HepG2 (cell line): ENCODE measurements around the gene ADCY1. TPM values are rescaled to one million over a fixed set of nuclear protein-coding genes. Genes with fewer than 3 reads are reported as not detected.

Source experiments
- ATAC-seq: fragments of 200-7000 bp; cut with Tn5 transposase; 3 replicates; pipeline ENCODE4 v1.9.1; 2020; ENCODE audit warnings: mild to moderate bottlenecking, moderate library complexity
- BruUV-seq: library from RNA; stranded (reverse); fragments of 400-500 nt; replicated peaks from 2 replicates; lab custom pipeline; 2021; lab: Mats Ljungman, UMichigan
- CTCF ChIA-PET: fragments of 300-600 bp; formaldehyde crosslinking; extraction: SDS; loops from one replicate; lab custom pipeline; 2021; ENCODE audit warnings: low total read pairs, inconsistent platforms, low intra/inter-chr PET ratio; lab: Yijun Ruan, JAX
- POLR2A ChIA-PET: fragments of 350-600 bp; sonication (Branson Sonifier 250); formaldehyde crosslinking; loops from one replicate; lab custom pipeline; 2020; ENCODE audit warnings: antibody characterized with exemption, inconsistent platforms; lab: Yijun Ruan, JAX
- DNase-seq: peaks from one replicate; pipeline ENCODE4 v3.0.0-alpha.2; 2015; ENCODE audit warnings: low spot score
- FAIRE-seq: peaks from 3 replicates; lab custom pipeline; 2011; peaks lifted over from hg19 to GRCh38; lab: Jason Lieb, UNC
- H2AFZ ChIP-seq: one replicate; pipeline ENCODE4 v1.6.1; 2011; ENCODE audit warnings: low read length, inconsistent platforms
- H3K27ac ChIP-seq: fragments of 300-600 bp; 3 replicates; pipeline ENCODE4 v1.8.0; 2011; ENCODE audit warnings: mixed run types, mild to moderate bottlenecking, mixed read lengths, low read length, inconsistent platforms; ENCODE audit not compliant: insufficient read depth; ENCODE audit errors: extremely low read length
- H3K27me3 ChIP-seq, 2 experiments: fragments of 200-600 bp in 1 of 2; 2 replicates in 1 of 2; 3 replicates in 1 of 2; pipeline versions ENCODE4 v1.6.0 to v1.8.0; 2011; ENCODE audit warnings: low read length in 2 of 2, mild to moderate bottlenecking in 2 of 2, moderate library complexity in 2 of 2, inconsistent platforms in 1 of 2; ENCODE audit not compliant: insufficient read depth in 2 of 2, control insufficient read depth in 1 of 2
- H3K36me3 ChIP-seq, 2 experiments: fragments of 200-600 bp in 1 of 2; replicated peaks in 1 of 2; 2 replicates in 1 of 2; 3 replicates in 1 of 2; pipeline versions ENCODE4 v1.5.1 to v1.8.0; 2011; ENCODE audit warnings: low read length in 2 of 2, inconsistent platforms in 1 of 2; ENCODE audit not compliant: insufficient read depth in 2 of 2, control insufficient read depth in 1 of 2
- H3K4me1 ChIP-seq: 2 replicates; pipeline ENCODE4 v1.5.1; 2012; ENCODE audit warnings: low read length, inconsistent platforms; ENCODE audit not compliant: insufficient read depth
- H3K4me2 ChIP-seq: 2 replicates; pipeline ENCODE4 v1.6.0; 2011; ENCODE audit warnings: low read depth, low read length, inconsistent platforms
- H3K4me3 ChIP-seq, 3 experiments: fragments of 200-600 bp in 1 of 3; sonication (generic), shearing (Covaris generic) in 1 of 3; replicated peaks in 1 of 3; 2 replicates each; pipeline ENCODE4 v1.5.1; 2011 to 2016; ENCODE audit warnings: low read length in 3 of 3, inconsistent platforms in 2 of 3, low read depth in 2 of 3, mild to moderate bottlenecking in 2 of 3, control low read depth in 1 of 3, mixed read lengths in 1 of 3; ENCODE audit not compliant: insufficient read depth in 1 of 3
- H3K79me2 ChIP-seq: one replicate; pipeline ENCODE4 v1.6.1; 2011; ENCODE audit warnings: low read length, inconsistent platforms; ENCODE audit not compliant: insufficient read depth
- H3K9ac ChIP-seq: 2 replicates; pipeline ENCODE4 v1.6.0; 2011; ENCODE audit warnings: mild to moderate bottlenecking, low read depth, low read length, inconsistent platforms; ENCODE audit not compliant: insufficient read depth
- H3K9me3 ChIP-seq: 2 replicates; pipeline ENCODE4 v1.5.1; 2012; ENCODE audit warnings: mild to moderate bottlenecking, low read length
- H4K20me1 ChIP-seq: 2 replicates; pipeline ENCODE4 v1.6.0; 2011; ENCODE audit warnings: inconsistent platforms, mild to moderate bottlenecking, low read length, moderate library complexity; ENCODE audit not compliant: insufficient read depth
- CREBL2 ChIP-seq: sonication (generic); formaldehyde crosslinking; IDR thresholded peaks from 2 replicates; pipeline ENCODE4 v1.8.1; 2023; ENCODE audit warnings: missing genetic modification reagents, mild to moderate bottlenecking, borderline replicate concordance
- FOXJ3 ChIP-seq: sonication (generic); formaldehyde crosslinking; IDR thresholded peaks from 2 replicates; pipeline ENCODE4 v1.4.0; 2020; ENCODE audit warnings: missing genetic modification reagents, mild to moderate bottlenecking, borderline replicate concordance
- HBP1 ChIP-seq: IDR thresholded peaks from 2 replicates; pipeline ENCODE4 v1.6.1; 2016; ENCODE audit warnings: low read depth, control low read depth
- KAT7 ChIP-seq: IDR thresholded peaks from 2 replicates; pipeline ENCODE4 v1.6.1; 2018; ENCODE audit warnings: borderline replicate concordance, missing compliant biosample characterization
- ONECUT2 ChIP-seq: sonication (generic); formaldehyde crosslinking; IDR thresholded peaks from 2 replicates; pipeline ENCODE4 v1.4.0; 2020; ENCODE audit warnings: missing genetic modification reagents
- PCBP1 ChIP-seq: fragments of 200-400 bp; formaldehyde crosslinking; IDR thresholded peaks from 2 replicates; pipeline ENCODE4 v1.6.1; 2017; ENCODE audit warnings: mild to moderate bottlenecking, low read depth, low read length, borderline replicate concordance
- PLRG1 ChIP-seq: fragments of 450-650 bp; conservative IDR thresholded peaks from 2 replicates; pipeline ENCODE4 v1.6.1; 2016
- RARG ChIP-seq: sonication (generic); formaldehyde crosslinking; IDR thresholded peaks from 2 replicates; pipeline ENCODE4 v1.4.0; 2020; ENCODE audit warnings: low read depth, mild to moderate bottlenecking, missing genetic modification reagents
- RNF219 ChIP-seq: sonication (generic); formaldehyde crosslinking; IDR thresholded peaks from 2 replicates; pipeline ENCODE4 v1.5.0; 2020; ENCODE audit warnings: mild to moderate bottlenecking, missing genetic modification reagents
- SAFB2 ChIP-seq: sonication (generic); formaldehyde crosslinking; IDR thresholded peaks from 2 replicates; pipeline ENCODE4 v1.5.1; 2020; ENCODE audit warnings: missing genetic modification reagents, low read depth, mild to moderate bottlenecking, borderline replicate concordance
- U2AF2 ChIP-seq: fragments of 200-400 bp; formaldehyde crosslinking; IDR thresholded peaks from 2 replicates; pipeline ENCODE4 v1.6.1; 2017; ENCODE audit warnings: low read depth, mild to moderate bottlenecking, low read length
- ZFYVE20 ChIP-seq: sonication (generic); formaldehyde crosslinking; IDR thresholded peaks from 2 replicates; pipeline ENCODE4 v1.8.0; 2023; ENCODE audit warnings: low read depth, mild to moderate bottlenecking, moderate library complexity, missing genetic modification reagents, borderline replicate concordance
- ZNF367 ChIP-seq: sonication (generic); formaldehyde crosslinking; IDR thresholded peaks from 2 replicates; pipeline ENCODE4 v1.4.0; 2020; ENCODE audit warnings: missing genetic modification reagents, borderline replicate concordance
- ZNF562 ChIP-seq: sonication (generic); formaldehyde crosslinking; IDR thresholded peaks from 2 replicates; pipeline ENCODE4 v1.8.0; 2022; ENCODE audit warnings: missing genetic modification reagents, borderline replicate concordance
- ZNF749 ChIP-seq: sonication (generic); formaldehyde crosslinking; IDR thresholded peaks from 2 replicates; pipeline ENCODE4 v1.8.0; 2022; ENCODE audit warnings: mild to moderate bottlenecking, missing genetic modification reagents, moderate library complexity, borderline replicate concordance
- ZNF772 ChIP-seq: sonication (generic); formaldehyde crosslinking; IDR thresholded peaks from 2 replicates; pipeline ENCODE4 v1.5.0; 2020; ENCODE audit warnings: mild to moderate bottlenecking, missing genetic modification reagents
- ZNF788 ChIP-seq: sonication (generic); formaldehyde crosslinking; IDR thresholded peaks from 2 replicates; pipeline ENCODE4 v1.5.0; 2020; ENCODE audit warnings: mild to moderate bottlenecking, missing genetic modification reagents, borderline replicate concordance
- ZNF816 ChIP-seq: sonication (generic); formaldehyde crosslinking; IDR thresholded peaks from 2 replicates; pipeline ENCODE4 v1.8.0; 2022; ENCODE audit warnings: missing genetic modification reagents, mild to moderate bottlenecking, borderline replicate concordance
- WGBS: methylation state at CpG from one replicate; pipeline ENCODE4 v1.1.6; 2017; ENCODE audit warnings: low lambda C conversion rate; 5-methylcytosine and 5-hydroxymethylcytosine counted together
- in situ Hi-C: cut with HindIII; loops from 2 replicates; pipeline ENCODE4 v1.10.0; 2017; ENCODE audit warnings: low pct_unique_long_range_greater_than_20kb; ENCODE audit not compliant: extremely low pct_ligation_motif_present
- intact Hi-C: fragments of 100-400 bp; cut with micrococcal nuclease; formaldehyde crosslinking; loops from one replicate; pipeline ENCODE4 v1.10.0; 2022; ENCODE audit not compliant: unreplicated experiment
- polyA plus RNA-seq, 8 experiments: library from polyadenylated mRNA; depleted of rRNA in 3 of 8; stranded (reverse) in 7 of 8; unstranded in 1 of 8; fragments of >200 nt; fragmentation: Illumina TruSeq in 4 of 8; extraction: Trizol in 4 of 8; gene quantifications; 2 replicates each; pipeline versions ENCODE4 v1.2.1 to v1.2.3, GENCODE V29; 2011 to 2016; ENCODE audit warnings: low read depth in 4 of 8, missing spikeins in 1 of 8, mixed read lengths in 1 of 8; ENCODE audit not compliant: insufficient read depth in 1 of 8
- total RNA-seq, 5 experiments: library from RNA; depleted of rRNA; stranded (reverse); fragments of >200 nt; fragmentation: Illumina TruSeq; extraction: Trizol; gene quantifications; 2 replicates each; pipeline ENCODE4 v1.2.3, GENCODE V29; 2016; ENCODE audit warnings: low read depth in 1 of 5

Gene ADCY1
- total and polyA plus RNA-seq, 2 of the 13 experiments (the other 11 are each of a cell fraction or from before 2014, with no cell fraction given), result 0.80 to 1.2 TPM

GRCh38 chr7:45631569-45631968 is 57.4 kb downstream of the ADCY1 start (continued):
- TF ChIP-seq ONECUT2 (CRISPR knock-in tag) (no peak), ZNF772 (CRISPR knock-in tag) (no peak), KAT7 (CRISPR knock-in tag) (no peak), RNF219 (CRISPR knock-in tag) (no peak), CREBL2 (no peak), HBP1 (CRISPR knock-in tag) (no peak), ZFYVE20 (CRISPR knock-in tag) (no peak), U2AF2 (no peak), ZNF562 (CRISPR knock-in tag) (no peak)

- FAIRE-seq, result no peak
- TF ChIP-seq ZNF367 (CRISPR knock-in tag) (no peak), RARG (CRISPR knock-in tag) (no peak), FOXJ3 (CRISPR knock-in tag) (no peak), PCBP1 (no peak), SAFB2 (CRISPR knock-in tag) (no peak), ZNF749 (no peak), ZNF788 (CRISPR knock-in tag) (no peak), ZNF816 (CRISPR knock-in tag) (no peak), PLRG1 (no peak)
These were observed 62.6 kb downstream of the ADCY1 start for GRCh38 chr7:45636733-45637132.

More at GRCh38 chr7:45636733-45637132, 62.6 kb downstream of the ADCY1 start:
- in situ Hi-C loops, result no loop called here
- BruUV-seq, result no TSS peak
- Histone ChIP-seq H3K4me1 (peaks cover 11% of the 10 kb centered on the region), H3K27ac (no peak overlapping the region), H3K4me2 (no peak overlapping the region), H3K9me3 (no peaks in the 10 kb centered on the region), H3K4me3 (no peak overlapping the region), H4K20me1 (no peaks in the 10 kb centered on the region), H3K36me3 (no peaks in the 10 kb centered on the region), H2AFZ (no peak overlapping the region), H3K79me2 (no peaks in the 10 kb centered on the region), H3K27me3 (0 out of 5 replicates have a peak, but pooled peaks cover 0 to 4% of the 10 kb centered on the region in 2 experiments), H3K9ac (no peak overlapping the region)
- DNase-seq (no peak), ATAC-seq (no peak)
- CTCF ChIA-PET, result no interaction called here
- POLR2A ChIA-PET, result no interaction called here
- intact Hi-C loops, result no loop called here
- 26% methylated on average over 3 of the region's 3 CpGs for WGBS
